HEK293 (cell line): ENCODE data around the gene PTPRA.
"Not testable (repeated sequence)": the region's sequence is repeated elsewhere in the genome, so short reads cannot be mapped to it uniquely, and the experiment has no call there.

Experiments
- CTCF ChIA-PET: fragments of 350-600 bp; formaldehyde crosslinking; extraction: SDS; loops from one replicate; lab custom pipeline; 2021; ENCODE audit warnings: antibody characterized with exemption; lab: Yijun Ruan, JAX
- POLR2A ChIA-PET: fragments of 300-600 bp; formaldehyde crosslinking; extraction: SDS; loops from one replicate; lab custom pipeline; 2020; ENCODE audit warnings: antibody characterized with exemption, inconsistent platforms; lab: Yijun Ruan, JAX
- H3K27ac ChIP-seq: fragments of 200-500 bp; sonication (Bioruptor generic); 2 replicates; pipeline ENCODE4 v1.5.1; 2014; ENCODE audit warnings: low read depth, low read length, control low read depth, inconsistent platforms; ENCODE audit errors: extremely low read depth
- H3K36me3 ChIP-seq, 2 experiments: fragments of 200-500 bp in 1 of 2; sonication (Bioruptor generic) in 1 of 2; 1 replicate in 1 of 2; 2 replicates in 1 of 2; pipeline ENCODE4 v1.5.1; 2014 to 2017; ENCODE audit warnings: inconsistent platforms in 2 of 2, low read length in 2 of 2; ENCODE audit not compliant: control insufficient read depth in 2 of 2, insufficient read depth in 1 of 2
- H3K4me1 ChIP-seq: fragments of 200-500 bp; sonication (Bioruptor generic); 2 replicates; pipeline ENCODE4 v1.5.1; 2014; ENCODE audit warnings: mild to moderate bottlenecking, low read length, inconsistent platforms; ENCODE audit not compliant: control insufficient read depth, insufficient read depth
- H3K4me3 ChIP-seq: 2 replicates; pipeline ENCODE4 v1.5.1; 2011; ENCODE audit warnings: low read depth, mild to moderate bottlenecking, control low read depth, low read length, moderate library complexity
- H3K9me3 ChIP-seq: fragments of 200-500 bp; sonication (Bioruptor generic); 2 replicates; pipeline ENCODE4 v1.5.1; 2014; ENCODE audit warnings: low read depth, low read length, inconsistent platforms; ENCODE audit not compliant: control insufficient read depth, insufficient read depth
- ELK4 ChIP-seq: IDR thresholded peaks from 2 replicates; pipeline ENCODE4 v1.6.1; 2011; ENCODE audit warnings: mild to moderate bottlenecking, low read depth, low read length, borderline replicate concordance
- INSM2 ChIP-seq: fragments of 450-650 bp; formaldehyde crosslinking; IDR thresholded peaks from 2 replicates; pipeline ENCODE4 v1.5.1; 2016; ENCODE audit warnings: missing biosample characterization, missing genetic modification characterization
- KLF1 ChIP-seq: fragments of 450-650 bp; formaldehyde crosslinking; IDR thresholded peaks from 2 replicates; pipeline ENCODE4 v1.5.1; 2016; ENCODE audit warnings: missing biosample characterization, missing genetic modification characterization
- OSR2 ChIP-seq: fragments of 450-650 bp; formaldehyde crosslinking; IDR thresholded peaks from 2 replicates; pipeline ENCODE4 v1.5.1; 2016; ENCODE audit warnings: missing biosample characterization, missing genetic modification characterization
- SCRT1 ChIP-seq: fragments of 450-650 bp; formaldehyde crosslinking; IDR thresholded peaks from 2 replicates; pipeline ENCODE4 v1.5.1; 2016; ENCODE audit warnings: missing biosample characterization, missing genetic modification characterization, borderline replicate concordance
- YY1 ChIP-seq: fragments of 450-650 bp; formaldehyde crosslinking; IDR thresholded peaks from 2 replicates; pipeline ENCODE4 v1.5.1; 2018; ENCODE audit warnings: missing biosample characterization, missing genetic modification characterization
- ZBTB48 ChIP-seq: fragments of 450-650 bp; formaldehyde crosslinking; IDR thresholded peaks from 2 replicates; pipeline ENCODE4 v1.5.1; 2016; ENCODE audit warnings: missing biosample characterization, missing genetic modification characterization
- ZFP3 ChIP-seq: fragments of 450-650 bp; formaldehyde crosslinking; IDR thresholded peaks from 2 replicates; pipeline ENCODE4 v1.5.1; 2016; ENCODE audit warnings: low read depth, missing biosample characterization, missing genetic modification characterization
- ZFP69B ChIP-seq: fragments of 450-650 bp; formaldehyde crosslinking; IDR thresholded peaks from 2 replicates; pipeline ENCODE4 v1.5.1; 2016; ENCODE audit warnings: missing biosample characterization, missing genetic modification characterization
- ZNF121 ChIP-seq: fragments of 450-650 bp; formaldehyde crosslinking; IDR thresholded peaks from 2 replicates; pipeline ENCODE4 v1.5.1; 2016; ENCODE audit warnings: missing biosample characterization, missing genetic modification characterization
- ZNF148 ChIP-seq: fragments of 450-650 bp; formaldehyde crosslinking; IDR thresholded peaks from 2 replicates; pipeline ENCODE4 v1.5.0; 2017; ENCODE audit warnings: missing biosample characterization, missing genetic modification characterization, borderline replicate concordance
- ZNF221 ChIP-seq: fragments of 450-650 bp; formaldehyde crosslinking; IDR thresholded peaks from 2 replicates; pipeline ENCODE4 v1.5.1; 2017; ENCODE audit warnings: missing biosample characterization, missing genetic modification characterization, borderline replicate concordance
- ZNF24 ChIP-seq: fragments of 450-650 bp; formaldehyde crosslinking; IDR thresholded peaks from 2 replicates; pipeline ENCODE4 v1.5.1; 2016; ENCODE audit warnings: missing biosample characterization, missing genetic modification characterization
- ZNF248 ChIP-seq: fragments of 450-650 bp; formaldehyde crosslinking; IDR thresholded peaks from 2 replicates; pipeline ENCODE4 v1.5.1; 2017; ENCODE audit warnings: missing biosample characterization, missing genetic modification characterization
- ZNF362 ChIP-seq: fragments of 450-650 bp; formaldehyde crosslinking; IDR thresholded peaks from 2 replicates; pipeline ENCODE4 v1.5.1; 2016; ENCODE audit warnings: missing biosample characterization, missing genetic modification characterization
- ZNF366 ChIP-seq: fragments of 450-650 bp; formaldehyde crosslinking; conservative IDR thresholded peaks from 2 replicates; pipeline ENCODE4 v1.5.1; 2016; ENCODE audit warnings: missing biosample characterization, missing genetic modification characterization
- ZNF416 ChIP-seq: fragments of 450-650 bp; formaldehyde crosslinking; IDR thresholded peaks from 2 replicates; pipeline ENCODE4 v1.5.1; 2016; ENCODE audit warnings: missing biosample characterization, missing genetic modification characterization
- ZNF529 ChIP-seq: fragments of 450-650 bp; formaldehyde crosslinking; IDR thresholded peaks from 2 replicates; pipeline ENCODE4 v1.5.1; 2017; ENCODE audit warnings: missing genetic modification characterization, missing biosample characterization; ENCODE audit not compliant: insufficient replicate concordance
- ZNF544 ChIP-seq: fragments of 450-650 bp; formaldehyde crosslinking; IDR thresholded peaks from 2 replicates; pipeline ENCODE4 v1.5.0; 2017; ENCODE audit warnings: missing biosample characterization, missing genetic modification characterization
- ZNF624 ChIP-seq: fragments of 450-650 bp; formaldehyde crosslinking; IDR thresholded peaks from 2 replicates; pipeline ENCODE4 v1.5.1; 2017; ENCODE audit warnings: missing biosample characterization, missing genetic modification characterization
- ZNF629 ChIP-seq: fragments of 450-650 bp; formaldehyde crosslinking; IDR thresholded peaks from 2 replicates; pipeline ENCODE4 v1.5.1; 2017; ENCODE audit warnings: missing biosample characterization, missing genetic modification characterization

The PTPRA gene

GRCh38 chr20:2826655-2827054, 46.6 kb upstream of the PTPRA start:
- Histone ChIP-seq H3K4me1 (no peaks in the 10 kb centered on the region), H3K27ac (no peak overlapping the region), H3K9me3 (no peaks in the 10 kb centered on the region), H3K4me3 (no peak overlapping the region), H3K36me3 (no peaks in the 10 kb centered on the region)
- ChIA-PET CTCF (interaction anchor here (0.6 kb wide), 1 partner anchor 14 kb away, joined by 3 read pairs; no protein-coding TSS in a partner anchor), POLR2A (no interaction called here)
- no peak for TF ChIP-seq ZBTB48 (tag by site-specific recombination)

- H3K4me1 ChIP-seq: no peaks in the 10 kb centered on the region
- TF ChIP-seq ZNF366 (no peak), OSR2 (tag by site-specific recombination) (no peak), ZNF148 (no peak)
- ChIA-PET POLR2A (no interaction called here), CTCF (interaction anchor here (0.9 kb wide), 1 partner anchor 18 kb away, joined by 7 read pairs; no protein-coding TSS in a partner anchor)
- H3K4me3 ChIP-seq: no peak overlapping the region
- H3K9me3 ChIP-seq: no peaks in the 10 kb centered on the region
- H3K36me3 ChIP-seq: peaks cover 3 to 5% of the 10 kb centered on the region in 2 experiments; a peak in 2 of 3 replicates
- no peak overlapping the region for H3K27ac ChIP-seq
Observed at GRCh38 chr20:2829376-2829775, 43.9 kb upstream of the PTPRA start.

- not testable (repeated sequence) for H3K27ac ChIP-seq, H3K4me1 ChIP-seq
Observed at GRCh38 chr20:2831206-2831605, 42.1 kb upstream of the PTPRA start.

GRCh38 chr20:2833761-2834160, 39.5 kb upstream of the PTPRA start:
- CTCF ChIA-PET: interaction anchor here (0.6 to 2.4 kb wide), 4 partner anchors 17 to 91 kb away, joined by 3 to 10 read pairs (median 5); no protein-coding TSS in a partner anchor
- POLR2A ChIA-PET: interaction anchor here (1.2 kb wide), 1 partner anchor 48 kb away, joined by 3 read pairs; no protein-coding TSS in a partner anchor
- TF ChIP-seq ZNF221 (tag by site-specific recombination): no peak
- no peak for TF ChIP-seq ZNF529 (tag by site-specific recombination)
- TF ChIP-seq ELK4: no peak
- no peak for TF ChIP-seq ZNF624 (tag by site-specific recombination)
- no peak for TF ChIP-seq SCRT1
- TF ChIP-seq ZFP69B (tag by site-specific recombination): no peak
- TF ChIP-seq ZNF544 (tag by site-specific recombination): no peak
- TF ChIP-seq ZFP3: no peak
- TF ChIP-seq ZNF24 (tag by site-specific recombination): no peak
- no peak for TF ChIP-seq ZNF121 (tag by site-specific recombination)
- TF ChIP-seq ZNF416 (tag by site-specific recombination): no peak
- no peak for TF ChIP-seq KLF1 (tag by site-specific recombination)
- no peak for TF ChIP-seq ZNF629
- no peak for TF ChIP-seq INSM2 (tag by site-specific recombination)
- TF ChIP-seq ZNF248 (tag by site-specific recombination): no peak
- no peak for TF ChIP-seq YY1 (tag by site-specific recombination)

More at GRCh38 chr20:2831206-2831605, 42.1 kb upstream of the PTPRA start:
- CTCF ChIA-PET, H3K9me3 ChIP-seq, H3K4me3 ChIP-seq: not testable (repeated sequence)
- POLR2A ChIA-PET: interaction anchor here (0.7 kb wide), 2 partner anchors 17 to 179 kb away, joined by 3 to 5 read pairs; partner anchors contain the start of gene NOP56
- H3K36me3 ChIP-seq: peaks cover 9 to 20% of the 10 kb centered on the region in 2 experiments; a peak in 2 of 3 replicates
- 0 out of 2 replicates have a peak, but pooled peaks have one; percentile 13 for TF ChIP-seq ZNF362

More at GRCh38 chr20:2833761-2834160, 39.5 kb upstream of the PTPRA start:
- Histone ChIP-seq H3K9me3 (no peaks in the 10 kb centered on the region), H3K27ac (no peak overlapping the region), H3K4me3 (no peak overlapping the region), H3K4me1 (no peaks in the 10 kb centered on the region), H3K36me3 (peaks cover 9 to 46% of the 10 kb centered on the region in 2 experiments; a peak in 2 of 3 replicates)
